ENCODE data around the gene SLC38A8. TPM values are rescaled to one million over a fixed set of nuclear protein-coding genes. Genes with fewer than 3 reads are reported as not detected.

Gene SLC38A8
- total and polyA plus RNA-seq, 7 experiments from 2014 or later, result not detected

DNA sequence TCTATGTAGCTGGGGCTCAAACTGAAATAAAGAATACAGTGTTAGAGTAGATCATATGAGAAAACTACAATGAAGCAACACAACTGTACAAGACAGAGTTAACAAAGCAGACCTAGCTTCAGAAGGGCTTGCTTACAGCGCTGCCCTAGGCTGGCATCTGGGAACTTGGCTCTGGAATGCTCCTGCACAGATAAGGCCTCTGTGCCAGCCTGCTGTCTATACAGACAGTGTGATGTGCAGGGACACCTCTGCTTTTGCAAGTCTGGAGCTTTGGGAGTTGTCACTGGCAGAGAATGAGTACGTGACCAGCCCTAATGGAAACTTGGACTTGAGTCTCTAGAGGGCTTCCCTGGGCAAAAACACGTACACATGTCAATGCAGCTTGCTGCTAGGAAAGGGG lies 32.1 kb upstream of the SLC38A8 start:
- Histone ChIP-seq H3K36me3 (ENCODE audit: control insufficient read depth in 2 of 3, insufficient read depth in 3 of 3, low read length in 3 of 3) (peaks cover 12 to 86% (median 28%) of the 10 kb centered on the region in 3 experiments), H3K27ac (ENCODE audit: low read depth, low read length) (no peak overlapping the region), H3K4me3 (ENCODE audit: low read length) (no peak overlapping the region), H3K4me1 (ENCODE audit: control insufficient read depth in 2 of 2, insufficient read depth in 2 of 2, low read length in 2 of 2) (no peaks in the 10 kb centered on the region), H3K9me3 (ENCODE audit: control insufficient read depth in 2 of 3, low read length in 3 of 3) (no peaks in the 10 kb centered on the region), H3K27me3 (ENCODE audit: control insufficient read depth in 2 of 2, insufficient read depth in 2 of 2, low read length in 2 of 2) (no peaks in the 10 kb centered on the region)
- H3K9me3 Mint-ChIP-seq, result no peaks in the 10 kb centered on the region
- no peak overlapping the region for H3K4me3 Mint-ChIP-seq
- no peaks in the 10 kb centered on the region for H3K27me3 Mint-ChIP-seq
- ChIA-PET POLR2A (interaction anchor here (0.6 kb wide), 1 partner anchor 9 kb away, joined by 3 read pairs; no protein-coding TSS in a partner anchor), CTCF (no interaction called here)
- no peak for ATAC-seq
- peaks cover 2 to 28% (median 13%) of the 10 kb centered on the region in 7 donors for H3K4me1 Mint-ChIP-seq
- intact Hi-C loops (cut with micrococcal nuclease), result no loop called here
- H3K27ac Mint-ChIP-seq, result peak overlapping the region in 1 of 9 donors; percentile 59
- no peak for DNase-seq
- H3K36me3 Mint-ChIP-seq, result peaks cover 12 to 59% (median 18%) of the 10 kb centered on the region in 5 donors

DNA sequence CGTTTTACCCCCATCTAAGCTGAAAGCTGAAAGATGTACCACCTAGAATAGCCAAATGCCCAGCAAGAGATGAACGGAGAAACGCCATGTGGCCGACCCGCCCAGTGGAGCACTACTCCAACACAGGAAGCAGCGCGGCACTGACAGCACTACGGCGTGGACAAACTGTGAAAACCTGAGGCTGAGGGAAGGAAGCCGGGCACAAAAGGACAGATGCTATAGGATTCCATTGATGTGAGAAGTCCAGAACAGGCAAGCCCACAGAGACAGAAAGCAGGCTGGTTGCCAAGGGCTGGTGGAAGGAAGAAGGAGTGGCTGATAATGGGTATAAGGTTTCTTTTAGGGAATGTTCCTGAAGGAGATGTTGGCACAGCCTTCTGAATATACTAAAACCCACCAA lies 29.4 kb upstream of the SLC38A8 start:
- ChIA-PET CTCF (no interaction called here), POLR2A (no interaction called here)
- H3K4me1 ChIP-seq (ENCODE audit: control insufficient read depth in 2 of 2, insufficient read depth in 2 of 2, low read length in 2 of 2), result no peaks in the 10 kb centered on the region
- no peaks in the 10 kb centered on the region for H3K9me3 Mint-ChIP-seq
- H3K4me1 Mint-ChIP-seq, result peaks cover 0 to 12% (median 6%) of the 10 kb centered on the region in 7 donors
- peaks cover 16 to 57% (median 32%) of the 10 kb centered on the region in 5 donors for H3K36me3 Mint-ChIP-seq
- no peak overlapping the region for H3K4me3 ChIP-seq (ENCODE audit: low read length)
- intact Hi-C loops (cut with micrococcal nuclease), result no loop called here
- DNase-seq (no peak), ATAC-seq (no peak)
- H3K9me3 ChIP-seq (ENCODE audit: control insufficient read depth in 2 of 3, low read length in 3 of 3), result no peaks in the 10 kb centered on the region
- H3K27me3 ChIP-seq (ENCODE audit: control insufficient read depth in 2 of 2, insufficient read depth in 2 of 2, low read length in 2 of 2), result no peaks in the 10 kb centered on the region
- H3K4me3 Mint-ChIP-seq, result no peak overlapping the region
- H3K36me3 ChIP-seq (ENCODE audit: control insufficient read depth in 2 of 3, insufficient read depth in 3 of 3, low read length in 3 of 3), result peaks cover 24 to 92% (median 51%) of the 10 kb centered on the region in 3 experiments
- H3K27ac ChIP-seq (ENCODE audit: low read depth, low read length), result no peak overlapping the region
- H3K27me3 Mint-ChIP-seq, result no peaks in the 10 kb centered on the region
- peak overlapping the region in 1 of 9 donors; percentile 32 for H3K27ac Mint-ChIP-seq

DNA sequence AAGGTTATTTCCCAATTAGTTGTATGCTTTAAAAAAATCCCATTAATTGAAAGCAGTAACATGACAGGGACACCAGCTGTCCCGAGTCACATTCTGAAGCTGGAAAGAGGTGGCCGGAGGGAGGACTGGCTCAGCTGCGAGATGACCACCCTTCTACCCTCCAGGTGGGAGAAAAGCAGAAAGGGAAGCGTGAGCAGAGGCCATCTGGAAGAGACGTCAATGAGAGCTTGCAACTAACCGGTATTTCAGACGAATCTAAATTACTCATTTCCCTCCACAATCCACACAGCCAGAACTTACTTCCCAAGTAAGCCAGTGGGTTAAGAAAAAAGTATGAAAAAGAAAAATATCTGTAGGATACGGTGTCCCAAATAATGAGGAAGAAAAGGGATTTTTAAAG lies 28.5 kb upstream of the SLC38A8 start:
- H3K36me3 ChIP-seq (ENCODE audit: control insufficient read depth in 2 of 3, insufficient read depth in 3 of 3, low read length in 3 of 3), result peaks cover 26 to 91% (median 56%) of the 10 kb centered on the region in 3 experiments
- CTCF ChIA-PET, result interaction anchor here (0.5 to 0.9 kb wide), 2 partner anchors 9 to 12 kb away, joined by 3 read pairs; no protein-coding TSS in a partner anchor
- Mint-ChIP-seq H3K4me1 (peaks cover 0 to 12% (median 0%) of the 10 kb centered on the region in 7 donors), H3K27ac (peak overlapping the region in 1 of 9 donors; percentile 41), H3K4me3 (no peak overlapping the region), H3K27me3 (no peaks in the 10 kb centered on the region), H3K36me3 (peaks cover 17 to 61% (median 30%) of the 10 kb centered on the region in 5 donors), H3K9me3 (no peaks in the 10 kb centered on the region)
- no peak overlapping the region for H3K27ac ChIP-seq (ENCODE audit: low read depth, low read length)
- H3K27me3 ChIP-seq (ENCODE audit: control insufficient read depth in 2 of 2, insufficient read depth in 2 of 2, low read length in 2 of 2), result no peaks in the 10 kb centered on the region
- intact Hi-C loops (cut with micrococcal nuclease), result no loop called here
- no peaks in the 10 kb centered on the region for H3K4me1 ChIP-seq (ENCODE audit: control insufficient read depth in 2 of 2, insufficient read depth in 2 of 2, low read length in 2 of 2)
- no peak for ATAC-seq
- no peak overlapping the region for H3K4me3 ChIP-seq (ENCODE audit: low read length)
- POLR2A ChIA-PET, result no interaction called here
- H3K9me3 ChIP-seq (ENCODE audit: control insufficient read depth in 2 of 3, low read length in 3 of 3), result no peaks in the 10 kb centered on the region
- DNase-seq, result no peak

DNA sequence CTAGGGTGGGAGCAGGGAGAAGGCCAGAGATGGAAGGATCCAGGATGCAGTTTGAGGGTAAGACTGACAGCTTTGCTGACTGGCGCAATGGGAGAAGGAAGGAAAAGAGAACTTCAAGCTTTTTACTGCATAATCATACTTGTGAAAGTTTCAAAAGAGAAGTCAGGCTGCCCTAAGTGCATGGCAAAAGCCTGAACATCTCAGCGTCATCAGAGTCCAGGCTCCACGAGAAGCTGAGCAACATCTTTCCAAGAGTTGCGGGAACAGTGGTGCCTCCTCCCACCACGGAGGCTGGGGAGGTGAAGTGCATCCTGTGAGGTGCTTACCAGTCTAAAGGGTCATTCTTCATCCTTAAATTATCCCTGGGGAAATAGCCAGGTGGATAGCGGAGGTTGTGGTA lies 26.9 kb upstream of the SLC38A8 start:
- DNase-seq (no peak), ATAC-seq (peak; percentile 78)
- Histone ChIP-seq H3K36me3 (ENCODE audit: control insufficient read depth in 2 of 3, insufficient read depth in 3 of 3, low read length in 3 of 3) (peaks cover 30 to 90% (median 54%) of the 10 kb centered on the region in 3 experiments), H3K27me3 (ENCODE audit: control insufficient read depth in 2 of 2, insufficient read depth in 2 of 2, low read length in 2 of 2) (no peaks in the 10 kb centered on the region), H3K4me3 (ENCODE audit: low read length) (no peak overlapping the region), H3K4me1 (ENCODE audit: control insufficient read depth in 2 of 2, insufficient read depth in 2 of 2, low read length in 2 of 2) (no peaks in the 10 kb centered on the region), H3K9me3 (ENCODE audit: control insufficient read depth in 2 of 3, low read length in 3 of 3) (no peaks in the 10 kb centered on the region), H3K27ac (ENCODE audit: low read depth, low read length) (no peak overlapping the region)
- no peak overlapping the region for H3K4me3 Mint-ChIP-seq
- peaks cover 17 to 50% (median 34%) of the 10 kb centered on the region in 5 donors for H3K36me3 Mint-ChIP-seq
- H3K27ac Mint-ChIP-seq, result peak overlapping the region in 3 of 9 donors; percentile 24 to 62 (median 43)
- no peaks in the 10 kb centered on the region for H3K9me3 Mint-ChIP-seq
- intact Hi-C loops (cut with micrococcal nuclease), result loop anchor here in 1 of 2 donors (10.0 kb wide), 1 partner anchor 115 kb away; the partner anchor contains the start of gene OSGIN1
- CTCF ChIA-PET, result interaction anchor here (1.2 to 1.6 kb wide), 2 partner anchors 15 kb away, joined by 3 to 6 read pairs; no protein-coding TSS in a partner anchor
- POLR2A ChIA-PET, result no interaction called here
- H3K27me3 Mint-ChIP-seq, result no peaks in the 10 kb centered on the region
- H3K4me1 Mint-ChIP-seq, result peaks cover 0 to 6% (median 0%) of the 10 kb centered on the region in 7 donors

DNA sequence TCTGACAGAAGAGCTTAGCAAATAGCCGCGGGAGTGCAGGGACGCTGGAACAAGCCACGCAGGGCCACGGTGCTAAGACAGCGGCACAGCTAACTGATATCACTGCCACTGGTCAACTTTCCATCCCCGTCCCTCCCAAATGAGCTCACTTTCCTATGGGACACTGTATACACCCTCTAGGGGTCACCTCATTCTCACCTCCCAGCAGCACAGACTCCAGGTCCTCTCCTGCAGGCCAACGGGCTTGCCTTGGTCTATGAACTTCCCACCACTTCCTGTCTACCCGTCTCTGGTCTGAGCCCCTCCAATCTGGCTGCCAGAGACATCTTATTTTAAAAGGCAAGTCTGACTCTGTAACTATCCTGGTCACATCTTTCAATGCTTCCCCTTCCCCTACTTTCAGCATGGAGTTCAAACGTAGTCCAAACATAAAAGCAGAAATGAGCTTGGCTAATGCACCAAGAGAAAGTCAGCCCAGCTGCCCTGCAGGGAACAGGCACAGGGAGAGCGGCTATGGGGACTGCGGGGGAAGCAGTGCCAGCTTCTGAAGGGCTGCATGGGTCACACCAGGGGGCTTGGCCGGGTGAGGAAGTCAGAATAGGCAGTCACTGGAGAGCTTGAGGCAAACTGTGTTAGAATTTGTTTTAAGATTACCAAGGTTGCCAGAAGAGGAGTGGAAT lies 26.3 kb upstream of the SLC38A8 start:
- DNase-seq (no peak), ATAC-seq (peak; percentile 62)
- H3K4me1 Mint-ChIP-seq, result peaks cover 0 to 6% (median 0%) of the 10 kb centered on the region in 7 donors
- peaks cover 19 to 46% (median 36%) of the 10 kb centered on the region in 5 donors for H3K36me3 Mint-ChIP-seq
- no peaks in the 10 kb centered on the region for H3K9me3 Mint-ChIP-seq
- Histone ChIP-seq H3K36me3 (ENCODE audit: control insufficient read depth in 2 of 3, insufficient read depth in 3 of 3, low read length in 3 of 3) (peaks cover 36 to 90% (median 47%) of the 10 kb centered on the region in 3 experiments), H3K27ac (ENCODE audit: low read depth, low read length) (no peak overlapping the region), H3K4me3 (ENCODE audit: low read length) (no peak overlapping the region), H3K9me3 (ENCODE audit: control insufficient read depth in 2 of 3, low read length in 3 of 3) (no peaks in the 10 kb centered on the region), H3K4me1 (ENCODE audit: control insufficient read depth in 2 of 2, insufficient read depth in 2 of 2, low read length in 2 of 2) (no peaks in the 10 kb centered on the region), H3K27me3 (ENCODE audit: control insufficient read depth in 2 of 2, insufficient read depth in 2 of 2, low read length in 2 of 2) (no peaks in the 10 kb centered on the region)
- peak overlapping the region in 4 of 9 donors; percentile 24 to 62 (median 50) for H3K27ac Mint-ChIP-seq
- H3K27me3 Mint-ChIP-seq, result no peaks in the 10 kb centered on the region
- no peak overlapping the region for H3K4me3 Mint-ChIP-seq
- POLR2A ChIA-PET, result no interaction called here
- CTCF ChIA-PET, result interaction anchor here (1.6 kb wide), 1 partner anchor 16 kb away, joined by 6 read pairs; no protein-coding TSS in a partner anchor
- intact Hi-C loops (cut with micrococcal nuclease), result loop anchor here in 1 of 2 donors (10.0 kb wide), 1 partner anchor 114 kb away; the partner anchor contains the start of gene OSGIN1

DNA sequence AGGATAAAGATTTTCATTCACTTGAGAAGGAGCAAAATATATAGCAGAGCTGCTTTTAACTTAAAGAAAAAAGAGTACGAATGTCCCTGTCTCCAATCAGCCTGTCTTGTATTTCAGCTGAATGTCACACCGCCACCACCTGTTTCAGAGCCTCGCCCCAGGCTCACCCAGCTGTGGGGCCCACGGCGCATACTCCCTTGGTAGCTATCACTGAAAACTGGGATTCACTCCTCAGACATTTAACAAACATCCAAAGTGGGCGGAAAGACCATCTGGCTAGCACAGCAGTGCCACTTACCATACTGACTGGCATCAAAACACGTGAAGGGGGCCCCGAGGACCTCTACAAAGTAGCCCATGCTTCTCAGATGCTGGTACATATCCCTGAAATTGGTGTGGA lies 25.4 kb upstream of the SLC38A8 start:
- Histone ChIP-seq H3K27me3 (ENCODE audit: control insufficient read depth in 2 of 2, insufficient read depth in 2 of 2, low read length in 2 of 2) (no peaks in the 10 kb centered on the region), H3K27ac (ENCODE audit: low read depth, low read length) (no peak overlapping the region), H3K9me3 (ENCODE audit: control insufficient read depth in 2 of 3, low read length in 3 of 3) (no peaks in the 10 kb centered on the region), H3K4me3 (ENCODE audit: low read length) (no peak overlapping the region), H3K36me3 (ENCODE audit: control insufficient read depth in 2 of 3, insufficient read depth in 3 of 3, low read length in 3 of 3) (peaks cover 45 to 87% (median 45%) of the 10 kb centered on the region in 3 experiments), H3K4me1 (ENCODE audit: control insufficient read depth in 2 of 2, insufficient read depth in 2 of 2, low read length in 2 of 2) (no peaks in the 10 kb centered on the region)
- no peaks in the 10 kb centered on the region for H3K27me3 Mint-ChIP-seq
- intact Hi-C loops (cut with micrococcal nuclease), result loop anchor here in 1 of 2 donors (10.0 kb wide), 1 partner anchor 113 kb away; the partner anchor contains the start of gene OSGIN1
- peaks cover 20 to 54% (median 42%) of the 10 kb centered on the region in 5 donors for H3K36me3 Mint-ChIP-seq
- no peaks in the 10 kb centered on the region for H3K9me3 Mint-ChIP-seq
- peaks cover 0 to 8% (median 0%) of the 10 kb centered on the region in 7 donors for H3K4me1 Mint-ChIP-seq
- ATAC-seq (no peak), DNase-seq (no peak)
- no peak overlapping the region for H3K4me3 Mint-ChIP-seq
- H3K27ac Mint-ChIP-seq, result no peak overlapping the region
- ChIA-PET CTCF (interaction anchor here (1.6 kb wide), 1 partner anchor 17 kb away, joined by 6 read pairs; no protein-coding TSS in a partner anchor), POLR2A (no interaction called here)

All from naive thymus-derived CD4-positive, alpha-beta T cell (primary cell).